Stimulated activated CD8-positive, alpha-beta memory T cell treated with anti-CD3 and anti-CD28 coated beads, Interleukin-7, amount 100 ng/mL, for 24 hours (primary cell): ENCODE results near the gene SDC1.

Source experiments
- DNase-seq: peaks from one replicate; pipeline ENCODE4 v3.0.0-alpha.2; 2020; ENCODE audit warnings: low read depth

The SDC1 gene

DNA sequence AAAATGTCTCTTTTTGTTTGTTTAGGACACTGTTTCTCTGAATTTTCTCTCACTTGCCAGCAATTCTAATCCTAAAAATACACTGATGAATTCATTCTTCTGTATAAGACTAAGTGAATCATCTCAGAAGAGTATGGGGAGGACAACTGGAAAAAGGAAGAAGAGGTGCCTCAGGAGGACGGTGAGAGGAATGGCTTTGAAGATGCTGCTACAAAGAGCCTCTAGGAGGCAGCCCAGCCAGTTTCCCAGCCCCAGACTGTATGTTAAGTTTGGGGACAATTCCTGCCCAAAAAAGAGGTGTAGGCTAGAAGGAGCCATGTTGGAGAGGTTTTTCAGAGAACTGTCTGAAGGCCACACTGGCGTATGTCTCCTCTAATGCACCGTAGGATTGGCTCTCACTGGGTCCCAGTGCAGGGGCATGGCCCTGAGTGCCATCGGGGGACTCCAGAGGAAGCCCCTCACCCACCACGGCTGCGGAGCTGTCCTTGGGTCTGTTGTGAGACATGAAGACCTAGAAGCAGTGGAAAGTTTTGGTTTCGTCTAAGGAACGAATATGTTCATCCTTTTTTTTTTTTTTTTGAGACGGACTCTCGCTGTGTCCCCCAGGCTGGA lies 3.1 kb upstream of the SDC1 start:
- no peak for DNase-seq

DNA sequence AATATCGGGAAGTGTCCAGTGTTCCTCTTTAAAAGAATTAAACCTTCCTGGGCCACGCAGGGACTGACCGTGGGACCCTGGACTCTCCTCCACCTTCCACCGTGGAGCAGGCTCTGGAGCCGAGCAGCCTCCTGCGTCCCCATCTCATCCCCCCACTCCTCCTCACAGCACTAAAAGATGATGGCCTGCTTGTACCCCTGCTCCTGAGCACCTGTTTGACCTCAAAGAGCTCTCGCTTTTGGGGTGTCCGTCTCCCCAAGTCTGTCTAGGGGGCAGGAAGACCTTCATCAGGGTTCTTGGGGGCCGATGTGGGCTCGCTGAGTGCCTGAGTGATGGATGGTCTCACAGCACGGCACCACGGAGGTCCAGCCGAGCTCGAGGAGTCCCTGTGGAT lies 1.2 kb upstream of the SDC1 start:
- DNase-seq = no peak

DNA sequence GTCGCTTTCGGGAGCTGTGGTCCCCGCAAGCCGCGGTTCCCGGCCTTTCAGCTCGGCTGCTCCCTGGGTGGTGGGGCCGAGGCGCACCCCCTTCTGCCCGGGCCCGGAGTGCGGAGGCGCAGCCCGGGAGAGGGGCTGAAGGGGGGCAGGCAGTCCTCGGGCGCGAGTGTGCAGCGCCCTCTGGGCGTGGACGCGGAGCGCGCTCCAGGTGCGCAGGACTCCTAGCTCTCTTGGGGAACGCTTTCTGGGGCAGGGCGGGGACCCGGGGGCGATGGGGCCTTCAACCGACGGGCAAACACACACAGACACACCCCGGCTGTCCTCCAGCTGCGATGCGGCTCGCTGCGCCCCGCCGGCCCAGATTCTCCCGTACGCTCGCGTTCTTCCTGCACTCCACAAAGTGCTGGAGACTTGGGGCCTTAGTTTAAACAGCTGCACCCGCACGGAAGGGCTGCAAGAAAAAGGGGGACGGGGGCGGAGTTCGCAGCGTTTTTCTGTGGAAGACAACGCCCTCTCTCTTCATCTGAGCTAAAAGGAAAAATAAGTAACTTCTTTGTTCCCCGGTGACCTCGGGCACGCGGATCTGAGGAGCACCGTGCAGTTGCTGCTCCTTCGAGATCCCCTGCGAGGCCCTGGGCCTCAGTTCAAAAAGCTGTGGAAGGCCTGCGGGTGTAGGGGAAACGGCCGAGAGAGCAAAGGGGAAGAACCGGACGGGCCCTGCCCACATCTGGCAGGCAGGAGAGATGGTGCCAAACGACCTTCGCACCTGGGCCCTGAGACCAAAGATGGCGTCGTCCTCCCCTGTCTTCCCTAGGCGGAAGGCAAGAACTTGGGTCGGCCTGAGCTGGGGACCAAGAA lies 593 bp upstream of the SDC1 start:
- DNase-seq = no peak

DNA sequence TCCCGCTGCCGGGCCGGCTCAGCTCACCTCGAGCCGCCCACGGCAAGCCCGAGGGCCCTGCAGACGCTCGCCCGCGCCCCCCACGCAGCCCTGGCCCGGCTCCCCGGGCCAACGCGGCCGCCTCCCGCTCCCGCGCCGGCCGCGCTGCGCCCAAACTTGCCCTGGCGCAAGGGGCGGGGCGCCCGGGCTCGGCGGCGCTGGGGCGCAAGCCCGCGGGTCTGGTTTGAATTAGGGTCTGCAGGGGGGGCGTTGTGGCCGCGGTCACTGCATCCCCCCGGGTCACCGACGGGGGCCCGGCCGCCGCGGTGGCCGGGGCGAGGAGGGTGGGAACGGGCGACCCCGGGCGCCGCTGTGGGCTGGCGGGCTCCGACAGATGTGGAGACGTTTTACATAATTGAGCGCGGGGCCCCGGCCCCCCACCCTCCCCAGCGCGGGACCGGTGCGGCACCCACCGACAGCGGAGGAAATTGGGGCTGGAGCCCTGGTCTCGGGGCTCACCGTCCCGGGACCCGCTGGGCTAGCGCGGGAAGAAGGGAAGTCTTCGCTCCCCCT lies 690 bp downstream of the SDC1 start:
- no peak for DNase-seq

DNA sequence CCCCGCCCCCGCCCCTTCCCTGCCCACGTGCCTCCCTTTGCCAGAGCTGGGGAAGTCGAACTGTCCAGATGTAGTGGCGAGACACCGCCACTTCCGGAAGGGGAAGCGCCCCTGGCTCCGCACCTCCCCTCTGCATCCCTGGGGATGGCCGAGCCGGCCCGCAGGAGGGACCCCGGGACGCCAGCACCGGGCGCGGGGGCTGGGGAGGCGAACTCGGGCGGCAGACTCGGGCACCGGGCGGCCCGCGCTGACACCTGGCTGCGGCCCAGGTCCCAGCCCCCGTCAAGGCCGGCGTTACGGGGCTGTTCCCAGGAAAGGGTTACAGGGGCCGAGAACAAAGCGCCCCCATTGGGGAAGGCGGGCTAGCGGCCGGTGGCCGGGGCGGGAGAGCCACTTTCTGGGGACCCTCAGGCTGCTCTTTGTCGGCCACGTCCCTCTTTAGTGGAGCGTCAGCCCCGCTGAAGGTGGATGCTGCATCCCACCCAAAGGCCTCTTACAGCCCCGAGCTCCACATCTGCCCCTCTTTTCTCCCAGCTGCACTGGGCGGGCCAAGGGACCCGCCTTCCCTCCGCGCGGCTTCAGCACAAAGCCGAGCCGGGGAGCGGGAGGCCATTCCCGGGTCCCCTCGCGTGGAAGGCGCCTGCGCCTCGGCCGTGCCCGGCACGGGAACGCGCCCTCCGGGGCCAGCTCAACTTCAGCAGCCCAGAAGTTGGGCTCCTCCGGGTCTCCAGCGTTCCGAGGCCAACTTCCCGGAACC lies 1.3 kb downstream of the SDC1 start:
- DNase-seq = no peak

DNA sequence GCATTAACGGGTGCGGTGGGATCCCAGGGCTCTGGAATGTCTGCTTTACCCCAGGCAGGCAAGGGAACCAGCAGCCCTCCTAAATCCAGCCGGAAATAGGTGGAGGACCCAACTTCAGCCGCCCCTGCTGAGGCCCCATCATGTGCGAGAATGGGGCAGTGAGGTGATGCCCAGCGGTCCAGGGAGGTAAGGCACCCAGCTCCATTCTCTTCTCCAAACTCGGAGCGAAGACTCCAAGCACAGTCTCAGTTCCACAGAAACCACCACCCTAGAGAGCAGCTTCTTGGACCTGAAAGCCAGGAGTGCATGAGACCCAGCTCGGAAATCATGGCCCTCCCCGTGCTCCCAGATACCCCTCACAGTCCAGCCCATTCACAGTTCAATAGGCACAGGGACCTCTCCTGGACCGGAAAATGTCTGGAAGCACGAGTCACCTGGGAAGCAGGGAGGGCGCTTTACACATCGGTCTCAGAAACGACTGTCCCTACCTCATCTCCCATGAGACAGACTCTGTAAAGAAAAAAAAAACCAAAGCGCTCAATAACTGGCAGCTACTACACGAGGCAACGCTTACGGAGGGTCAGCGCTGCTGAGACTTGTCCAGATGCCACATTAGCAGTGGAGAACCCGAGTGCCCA lies 2.0 kb downstream of the SDC1 start:
- no peak for DNase-seq

DNA sequence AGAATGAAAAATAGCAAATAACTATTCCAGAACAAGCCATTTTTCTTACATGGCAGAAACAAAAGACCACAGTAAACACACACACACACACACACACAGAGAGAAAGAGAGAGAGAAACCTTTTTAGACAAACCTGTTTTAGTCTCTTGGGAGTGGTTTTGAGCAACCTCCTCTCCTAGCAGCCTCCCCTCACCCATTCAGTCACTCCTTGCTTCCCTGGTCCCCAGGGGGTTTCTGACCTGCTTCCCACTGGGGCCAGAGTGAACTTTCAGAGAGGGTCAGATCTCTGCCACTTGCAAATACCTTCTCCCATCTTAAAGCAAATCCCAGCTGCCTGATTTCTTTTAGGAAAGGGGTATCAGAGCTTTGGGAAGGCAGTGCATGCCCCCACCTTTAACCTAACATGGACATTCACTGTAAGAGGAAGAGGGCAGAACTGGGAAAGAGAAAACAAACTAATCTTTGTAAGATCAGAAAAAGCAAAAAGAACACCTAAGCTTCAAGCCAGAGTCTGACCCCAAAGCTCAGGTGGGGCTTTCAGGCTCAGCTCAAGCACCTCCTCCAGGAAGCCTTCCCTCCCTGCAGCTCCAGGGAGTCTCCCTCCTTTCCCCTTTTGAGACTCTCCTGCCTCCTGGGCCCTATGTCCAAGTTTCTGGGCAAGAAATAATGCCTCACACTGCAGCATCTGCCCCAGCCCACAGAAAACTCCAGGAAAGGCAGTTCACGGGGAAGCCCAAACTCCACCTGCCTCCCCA lies 2.7 kb downstream of the SDC1 start:
- DNase-seq = no peak

DNA sequence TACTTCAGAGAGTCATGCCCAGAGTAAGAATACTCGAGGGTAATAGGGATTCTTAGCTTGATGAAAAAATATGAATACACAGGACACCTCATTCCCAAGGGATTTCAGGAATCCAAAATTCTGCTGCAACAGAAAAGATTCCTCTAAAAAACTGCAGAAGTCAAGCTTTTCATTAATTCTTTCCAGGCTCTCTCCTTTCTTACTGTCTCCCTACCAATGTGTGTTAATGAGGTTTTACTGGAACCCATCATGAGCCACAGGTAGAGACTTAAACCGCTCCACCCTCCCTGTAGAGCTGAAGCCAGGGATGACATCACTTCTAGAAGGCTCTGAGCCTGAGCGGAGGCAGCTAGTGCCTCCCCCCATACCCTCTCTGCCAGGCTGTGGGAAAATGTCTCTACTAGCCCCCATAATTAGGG lies 3.4 kb downstream of the SDC1 start:
- no peak for DNase-seq

DNA sequence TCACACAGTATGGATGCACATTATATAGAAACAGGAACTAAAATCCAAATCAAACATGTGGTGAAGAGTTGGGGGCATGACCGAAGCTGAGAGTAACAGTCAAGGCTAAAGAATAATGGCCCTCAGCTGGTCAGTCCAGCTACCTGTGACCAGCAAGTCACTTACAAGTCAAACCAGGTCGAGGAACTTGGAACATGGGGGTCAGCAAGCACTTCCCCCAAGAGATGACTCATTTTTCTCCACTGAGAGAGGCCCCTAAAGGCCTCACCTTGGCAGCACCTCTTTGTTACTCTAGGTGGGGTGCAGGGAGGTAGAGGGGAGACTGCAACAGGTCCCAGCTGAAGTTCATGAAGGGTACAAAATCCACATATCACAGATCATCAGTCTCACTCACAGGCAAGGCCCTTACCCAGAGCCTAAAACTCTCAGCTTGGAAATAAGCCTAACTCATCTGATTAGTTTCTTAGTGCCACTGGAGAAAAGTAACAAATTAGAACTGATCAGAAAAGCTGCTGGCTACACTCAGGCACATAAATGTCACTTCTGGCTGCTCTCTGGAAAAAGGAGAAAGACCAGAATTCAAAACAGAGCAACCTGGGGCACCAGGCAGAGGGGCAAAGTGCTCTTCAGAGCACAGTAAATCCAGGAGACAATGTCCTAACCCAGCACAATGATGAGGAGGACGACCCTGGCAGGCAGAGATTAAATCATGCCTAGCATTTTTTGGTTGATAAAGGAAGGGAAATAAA lies 4.0 kb downstream of the SDC1 start:
- no peak for DNase-seq

DNA sequence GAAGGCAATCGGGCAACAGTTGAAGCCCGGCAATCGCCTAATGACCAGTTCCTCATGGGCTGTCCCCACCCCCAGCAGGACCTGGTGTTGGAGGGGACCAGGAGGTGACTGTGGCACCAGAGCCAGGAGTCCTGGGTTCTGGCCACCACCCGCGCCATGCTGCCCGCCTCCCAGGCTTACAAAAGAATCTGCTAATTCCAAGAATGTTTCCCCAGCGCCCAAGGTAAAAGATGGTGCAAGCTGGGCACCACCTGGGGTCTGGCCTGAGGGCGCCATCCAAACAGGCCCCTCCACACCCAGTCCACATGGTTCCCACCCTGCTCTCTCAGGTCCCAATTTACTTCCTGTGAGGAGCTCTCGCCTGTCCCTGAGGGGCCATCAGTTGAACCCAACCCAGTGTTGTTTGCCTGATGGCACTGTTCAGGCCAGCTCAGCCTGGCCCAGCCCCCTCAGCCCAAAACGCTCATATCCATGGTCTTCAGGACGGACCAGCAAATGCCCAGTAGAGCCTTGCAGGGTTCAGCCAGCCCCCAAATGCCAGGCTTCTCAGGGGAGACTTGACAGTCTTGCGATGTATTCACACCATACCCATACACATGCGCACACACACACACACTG lies 5.1 kb downstream of the SDC1 start:
- no peak for DNase-seq

DNA sequence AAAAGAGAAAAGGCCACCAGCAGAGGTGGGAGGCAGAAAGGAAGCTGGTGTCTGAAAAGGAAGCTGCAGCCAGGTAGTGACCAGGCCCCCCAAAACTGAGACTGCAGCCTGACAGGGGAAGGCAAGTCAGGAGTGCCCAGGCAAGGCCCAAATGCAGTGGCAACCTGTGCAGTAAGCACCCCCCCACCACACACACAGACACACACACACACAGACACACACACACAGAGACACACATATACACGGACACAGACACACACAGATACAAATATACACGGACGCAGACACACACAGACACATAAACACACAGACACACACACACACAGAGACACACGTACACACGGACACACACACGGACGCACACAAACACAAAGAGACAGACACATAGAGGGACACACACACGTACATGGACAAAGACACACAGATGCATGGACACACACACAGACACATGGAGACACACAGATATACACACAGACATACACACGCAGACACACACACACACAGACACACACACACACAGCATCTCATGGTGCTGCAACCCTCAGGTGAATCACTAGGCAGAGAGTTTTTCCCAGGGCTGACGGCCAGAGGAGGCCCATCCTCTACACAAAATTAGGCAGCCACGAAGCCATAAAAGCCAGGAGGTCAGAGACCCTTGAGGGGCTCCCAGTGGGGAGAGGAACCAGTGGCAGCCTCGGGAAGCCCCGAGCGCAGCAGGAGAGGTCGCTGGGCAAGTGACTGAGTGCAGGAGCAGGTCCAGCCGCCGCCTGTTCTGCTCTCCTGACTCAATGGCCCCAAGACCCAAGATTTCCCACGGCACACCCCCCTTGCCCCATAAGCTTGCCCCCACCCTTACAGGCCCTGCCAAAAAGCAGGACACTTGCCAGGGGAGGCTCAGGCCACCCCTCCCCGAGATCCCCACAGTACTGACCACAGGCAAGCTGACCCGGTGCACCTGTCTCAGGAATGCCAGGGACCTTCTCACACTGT lies 6.3 kb downstream of the SDC1 start:
- no peak for DNase-seq

DNA sequence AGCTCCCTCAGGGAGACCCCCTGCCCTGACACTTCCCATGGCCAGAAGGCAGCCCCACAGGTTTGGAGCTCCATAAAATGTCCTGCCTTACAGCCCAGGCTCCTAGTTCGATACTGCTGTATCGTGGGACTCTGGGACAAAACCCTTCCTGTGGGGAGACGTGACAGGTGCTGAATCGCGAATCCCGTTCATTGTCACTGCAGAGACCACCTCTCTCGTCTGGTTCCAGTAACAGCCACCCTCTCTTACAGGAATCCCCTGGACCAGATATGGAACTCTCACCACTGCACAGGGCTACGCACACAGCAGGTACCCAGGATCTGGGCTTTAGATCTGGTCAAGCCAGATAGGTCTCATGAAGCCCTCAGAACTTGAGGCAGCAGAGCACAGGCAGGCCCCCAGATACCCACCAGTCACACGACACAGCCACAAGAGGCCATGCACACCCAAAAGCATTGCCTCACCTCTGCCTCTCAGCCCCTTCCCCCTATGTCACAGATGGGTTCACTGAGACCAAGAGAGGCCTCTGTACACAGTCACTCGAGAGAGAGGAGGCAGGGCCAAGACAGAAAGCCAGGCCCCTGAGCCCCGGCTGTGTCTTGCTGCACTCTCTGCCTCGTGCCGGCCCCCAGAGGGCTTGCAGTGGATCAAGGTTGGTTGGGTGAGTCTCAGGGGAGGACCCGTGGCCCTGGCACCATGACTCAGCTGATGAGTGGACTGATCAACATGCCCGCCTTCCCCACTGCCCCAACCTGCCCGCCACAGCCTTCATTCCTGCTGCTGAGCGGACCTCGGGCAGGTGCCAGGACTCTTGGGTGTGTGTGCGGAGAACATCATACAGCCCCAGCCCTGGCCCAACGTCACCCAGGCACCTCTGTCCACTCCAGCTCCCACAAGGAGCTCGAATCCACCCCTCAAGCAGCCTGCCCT lies 7.6 kb downstream of the SDC1 start:
- no peak for DNase-seq

DNA sequence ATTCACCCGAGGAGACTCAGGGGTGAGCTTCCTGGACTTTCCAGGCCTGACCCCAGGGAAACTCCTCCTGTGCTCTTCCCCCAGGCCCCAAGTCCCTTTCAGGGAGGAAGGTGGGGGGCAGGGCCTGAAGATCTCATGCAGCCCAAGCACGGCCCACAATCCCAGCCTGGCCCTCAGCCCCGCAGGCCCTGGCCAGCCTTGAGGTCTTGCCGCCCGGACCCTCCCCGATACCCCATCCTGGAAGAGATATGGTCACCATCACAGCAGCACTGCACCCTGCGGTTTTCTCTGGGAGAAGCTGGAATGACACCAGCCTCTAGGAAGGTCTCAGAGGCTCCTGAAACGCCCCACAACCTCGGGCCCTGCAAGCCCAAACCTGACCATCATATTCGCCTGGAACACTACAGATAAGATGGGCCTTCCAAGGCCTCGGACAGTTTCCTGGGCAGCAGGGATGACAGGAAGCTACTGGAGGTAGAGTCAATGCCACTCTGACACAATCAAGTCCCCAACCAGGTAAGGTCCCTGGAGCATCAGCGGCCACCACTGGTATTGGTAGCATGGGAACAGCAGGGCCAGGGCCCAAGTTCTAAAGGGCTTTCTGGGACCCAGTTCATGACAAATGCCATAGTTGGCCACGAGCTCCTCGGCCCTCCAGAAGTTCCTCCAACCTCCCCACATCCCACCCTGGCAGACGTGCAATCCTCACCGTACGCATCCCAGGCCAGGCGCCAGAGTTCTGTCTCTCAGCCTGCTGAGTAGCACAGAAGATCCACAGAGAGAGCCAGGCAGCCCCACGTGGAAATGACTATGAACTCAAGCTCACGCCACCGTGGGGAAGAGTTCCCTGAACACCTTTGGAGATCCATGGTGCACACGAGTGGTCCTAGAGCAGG lies 8.6 kb downstream of the SDC1 start:
- no peak for DNase-seq

DNA sequence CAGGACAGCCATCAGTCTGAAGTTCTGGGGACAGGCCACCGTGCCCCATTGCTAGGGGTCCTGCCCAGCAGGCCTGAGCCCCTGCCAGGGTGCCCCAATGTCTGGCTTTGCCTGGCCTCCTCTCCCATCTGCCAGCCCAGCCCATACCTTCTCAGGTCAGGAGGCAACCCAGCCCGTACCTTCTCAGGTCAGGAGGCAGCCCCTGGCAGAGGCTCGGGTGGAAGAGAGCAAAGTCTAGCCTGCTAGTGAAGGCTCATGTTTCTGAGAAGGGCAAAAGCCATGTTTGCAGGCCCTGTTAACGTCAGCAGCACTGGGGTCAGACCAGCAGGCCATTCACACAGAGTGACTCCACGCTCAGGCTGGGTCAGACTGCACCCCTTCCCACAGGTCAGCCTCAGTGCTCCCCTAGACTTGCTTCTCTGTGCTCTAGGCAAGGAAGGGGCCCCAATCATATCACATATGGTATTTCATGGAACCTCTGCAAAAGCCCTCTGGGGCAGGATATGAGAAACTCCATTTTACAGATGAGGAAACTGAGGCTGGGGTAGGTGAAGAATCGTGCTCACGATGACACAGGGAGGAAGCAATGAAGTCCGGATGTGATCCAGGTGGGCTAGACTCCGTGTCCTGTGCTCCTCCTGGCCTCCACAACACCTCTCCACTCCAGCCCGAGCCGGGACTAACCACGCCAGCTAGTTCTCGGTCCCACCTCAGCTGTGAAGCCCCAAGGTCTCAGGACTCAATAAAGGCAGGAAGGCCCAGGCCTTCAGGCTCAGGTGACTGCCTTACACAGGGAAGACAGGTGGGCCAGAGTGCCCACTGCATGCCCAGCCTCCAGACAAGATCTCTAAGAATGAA lies 9.5 kb downstream of the SDC1 start:
- no peak for DNase-seq

DNA sequence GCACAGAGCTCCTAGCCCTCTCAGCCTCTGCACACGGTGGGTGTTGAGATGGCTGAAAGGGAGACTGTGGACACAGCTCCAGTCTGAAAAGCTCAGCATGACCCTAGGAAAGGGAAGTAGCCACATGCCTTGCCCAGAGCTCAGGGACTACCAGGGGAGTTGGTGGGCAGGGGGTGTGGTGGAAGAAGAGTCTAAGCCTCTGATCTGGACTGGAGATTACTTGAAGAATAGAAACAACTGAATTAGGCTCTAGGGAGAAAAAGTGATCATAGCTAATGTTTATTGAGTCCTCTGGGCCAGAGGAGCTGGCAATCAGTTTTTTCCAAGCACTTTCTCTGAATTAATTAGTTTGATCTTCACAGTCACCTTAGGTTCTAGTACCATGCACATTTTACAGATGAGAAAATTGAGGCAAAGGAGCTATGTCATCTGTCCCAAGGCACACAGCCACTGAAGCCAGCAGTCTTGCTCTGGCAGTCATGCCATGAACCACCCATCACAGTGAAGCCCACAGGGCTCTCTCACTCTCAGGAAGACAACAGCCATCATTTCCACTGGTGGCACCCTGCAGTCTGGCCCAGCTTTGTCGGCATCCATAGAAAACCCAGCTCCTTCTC lies 10.3 kb downstream of the SDC1 start:
- DNase-seq = no peak
